Spinal cord (tissue), 10 donors: ENCODE results near the gene DSCAML1. TPM values are rescaled to one million over a fixed set of nuclear protein-coding genes. Genes with fewer than 3 reads are reported as not detected.

ENCODE experiments used
- DNase-seq, 6 donors: peaks; one replicate each; pipeline versions ENCODE4 v3.0.0 to v3.0.0-alpha.2; 2013 to 2015; ENCODE audit warnings: low spot score in 6 of 6, low read depth in 4 of 6
- H3K27ac ChIP-seq: one replicate; pipeline ENCODE4 v1.5.1; 2013; ENCODE audit warnings: low read depth, low read length, control low read depth
- H3K27me3 ChIP-seq: one replicate; pipeline ENCODE4 v1.6.1; 2013; ENCODE audit warnings: low read length; ENCODE audit not compliant: control insufficient read depth, insufficient read depth
- H3K36me3 ChIP-seq: one replicate; pipeline ENCODE4 v1.6.1; 2013; ENCODE audit warnings: low read length; ENCODE audit not compliant: control insufficient read depth, insufficient read depth
- H3K4me1 ChIP-seq: one replicate; pipeline ENCODE4 v1.6.1; 2013; ENCODE audit warnings: low read length; ENCODE audit not compliant: control insufficient read depth, insufficient read depth
- H3K4me3 ChIP-seq: one replicate; pipeline ENCODE4 v1.5.1; 2013; ENCODE audit warnings: low read depth, low read length, control low read depth
- H3K9me3 ChIP-seq: one replicate; pipeline ENCODE4 v1.6.1; 2013; ENCODE audit warnings: low read length; ENCODE audit not compliant: control insufficient read depth, insufficient read depth
- WGBS: methylation state at CpG from one replicate; pipeline ENCODE4 v1.1.5; 2013; ENCODE audit warnings: missing lambda C conversion rate; ENCODE audit not compliant: insufficient coverage; 5-methylcytosine and 5-hydroxymethylcytosine counted together
- polyA plus RNA-seq, 2 donors: library from polyadenylated mRNA; unstranded; fragments of 120-200 nt; gene quantifications; one replicate each; pipeline ENCODE4 v1.2.1, GENCODE V29; 2013; ENCODE audit not compliant: insufficient read length in 2 of 2
- total RNA-seq, 2 donors: library from RNA; depleted of rRNA in 1 of 2; stranded (reverse); fragments of 120-200 nt in 1 of 2; fragments of >200 nt in 1 of 2; gene quantifications; one replicate each; pipeline versions ENCODE4 v1.2.3 to v1.2.4, GENCODE V29; 2013 to 2014
- donor health status: healthy.

Gene DSCAML1
- total and polyA plus RNA-seq, 4 donors: 3.5 to 14.4 (median 8.2) TPM

GRCh38 chr11:117569911-117570310 lies 227.1 kb downstream of the DSCAML1 start:
- H3K4me1 ChIP-seq: peaks cover 21% of the 10 kb centered on the region
- H3K9me3 ChIP-seq: no peaks in the 10 kb centered on the region
- no peak overlapping the region for H3K27ac ChIP-seq
- no peaks in the 10 kb centered on the region for H3K36me3 ChIP-seq
- peak in 1 of 6 donors; percentile 59 for DNase-seq
- 86% methylated on average over 5 of the region's 9 CpGs for WGBS
- no peaks in the 10 kb centered on the region for H3K27me3 ChIP-seq
- H3K4me3 ChIP-seq: no peak overlapping the region

- Histone ChIP-seq H3K9me3 (no peaks in the 10 kb centered on the region), H3K36me3 (no peaks in the 10 kb centered on the region), H3K27me3 (no peaks in the 10 kb centered on the region), H3K4me3 (no peak overlapping the region), H3K4me1 (peaks cover 20% of the 10 kb centered on the region), H3K27ac (no peak overlapping the region)
- DNase-seq: no peak
- 45% methylated on average over 4 of the region's 4 CpGs for WGBS
These were observed 231.3 kb downstream of the DSCAML1 start for GRCh38 chr11:117565709-117566108.

GRCh38 chr11:117564321-117564720 lies 232.7 kb downstream of the DSCAML1 start:
- Histone ChIP-seq H3K27me3 (no peaks in the 10 kb centered on the region), H3K4me3 (no peak overlapping the region), H3K27ac (no peak overlapping the region), H3K4me1 (peaks cover 18% of the 10 kb centered on the region), H3K9me3 (no peaks in the 10 kb centered on the region), H3K36me3 (no peaks in the 10 kb centered on the region)
- no peak for DNase-seq
- 60% methylated on average over 4 of the region's 4 CpGs for WGBS

GRCh38 chr11:117563556-117563955 lies 233.5 kb downstream of the DSCAML1 start:
- Histone ChIP-seq H3K4me3 (no peak overlapping the region), H3K9me3 (no peaks in the 10 kb centered on the region), H3K36me3 (no peaks in the 10 kb centered on the region), H3K27me3 (no peaks in the 10 kb centered on the region), H3K4me1 (peaks cover 18% of the 10 kb centered on the region), H3K27ac (no peak overlapping the region)
- WGBS: 87% methylated on average over 7 of the region's 7 CpGs
- DNase-seq: no peak

GRCh38 chr11:117562136-117562535 lies 234.9 kb downstream of the DSCAML1 start:
- H3K4me3 ChIP-seq: no peak overlapping the region
- H3K27ac ChIP-seq: no peak overlapping the region
- no peaks in the 10 kb centered on the region for H3K36me3 ChIP-seq
- no peaks in the 10 kb centered on the region for H3K27me3 ChIP-seq
- 58% methylated on average over 6 of the region's 6 CpGs for WGBS
- peaks cover 25% of the 10 kb centered on the region for H3K4me1 ChIP-seq
- DNase-seq: peak in 1 of 6 donors; percentile 61
- no peaks in the 10 kb centered on the region for H3K9me3 ChIP-seq

- WGBS: 93% methylated on average over 5 of the region's 5 CpGs
- Histone ChIP-seq H3K4me3 (no peak overlapping the region), H3K9me3 (no peaks in the 10 kb centered on the region), H3K4me1 (peaks cover 32% of the 10 kb centered on the region), H3K36me3 (no peaks in the 10 kb centered on the region), H3K27ac (no peak overlapping the region), H3K27me3 (no peaks in the 10 kb centered on the region)
- no peak for DNase-seq
These were observed 236.1 kb downstream of the DSCAML1 start for GRCh38 chr11:117560780-117561530.

GRCh38 chr11:117559698-117560097 lies 237.3 kb downstream of the DSCAML1 start:
- Histone ChIP-seq H3K9me3 (no peaks in the 10 kb centered on the region), H3K4me1 (peaks cover 36% of the 10 kb centered on the region), H3K27me3 (no peaks in the 10 kb centered on the region), H3K4me3 (no peak overlapping the region), H3K36me3 (no peaks in the 10 kb centered on the region), H3K27ac (no peak overlapping the region)
- no peak for DNase-seq
- 76% methylated on average over 5 of the region's 5 CpGs for WGBS

GRCh38 chr11:117557361-117557760 lies 239.7 kb downstream of the DSCAML1 start:
- Histone ChIP-seq H3K9me3 (no peaks in the 10 kb centered on the region), H3K27me3 (no peaks in the 10 kb centered on the region), H3K27ac (no peak overlapping the region), H3K36me3 (no peaks in the 10 kb centered on the region), H3K4me1 (peaks cover 33% of the 10 kb centered on the region), H3K4me3 (no peak overlapping the region)
- DNase-seq: peak in 1 of 6 donors; percentile 44
- 29% methylated on average over 6 of the region's 7 CpGs for WGBS

GRCh38 chr11:117554601-117555333 lies 242.2 kb downstream of the DSCAML1 start:
- H3K4me3 ChIP-seq: no peak overlapping the region
- no peak overlapping the region for H3K27ac ChIP-seq
- WGBS: 92% methylated on average over 7 of the region's 7 CpGs
- no peaks in the 10 kb centered on the region for H3K27me3 ChIP-seq
- no peaks in the 10 kb centered on the region for H3K36me3 ChIP-seq
- DNase-seq: no peak
- H3K9me3 ChIP-seq: no peaks in the 10 kb centered on the region
- peaks cover 21% of the 10 kb centered on the region for H3K4me1 ChIP-seq

GRCh38 chr11:117552626-117553025 lies 244.4 kb downstream of the DSCAML1 start:
- no peak overlapping the region for H3K27ac ChIP-seq
- 87% methylated on average over 4 of the region's 9 CpGs for WGBS
- H3K27me3 ChIP-seq: no peaks in the 10 kb centered on the region
- H3K4me3 ChIP-seq: no peak overlapping the region
- peaks cover 34% of the 10 kb centered on the region for H3K4me1 ChIP-seq
- H3K9me3 ChIP-seq: no peaks in the 10 kb centered on the region
- DNase-seq: no peak
- no peaks in the 10 kb centered on the region for H3K36me3 ChIP-seq
